Colonic mucosa (tissue), 4 donors: ENCODE data around the gene MAD2L2. TPM values are rescaled to one million over a fixed set of nuclear protein-coding genes. Genes with fewer than 3 reads are reported as not detected.
A peak's percentile ranks its signal among the peaks of the same experiment; 100 is the strongest.

Source experiments
- DNase-seq: peaks from one replicate; pipeline ENCODE4 v3.0.0-alpha.2; 2020
- H3K27ac ChIP-seq: fragments of 200-600 bp; one replicate; pipeline ENCODE4 v1.8.0; 2021
- H3K27me3 ChIP-seq: fragments of 200-600 bp; one replicate; pipeline ENCODE4 v1.8.0; 2021
- H3K36me3 ChIP-seq: fragments of 200-600 bp; one replicate; pipeline ENCODE4 v1.8.0; 2021
- H3K4me1 ChIP-seq: fragments of 200-600 bp; one replicate; pipeline ENCODE4 v1.8.0; 2021; ENCODE audit warnings: mild to moderate bottlenecking
- H3K4me3 ChIP-seq: fragments of 200-600 bp; one replicate; pipeline ENCODE4 v1.8.0; 2021
- H3K9ac ChIP-seq, 2 donors: one replicate each; pipeline ENCODE4 v1.7.0; 2013; ENCODE audit warnings: control low read depth in 2 of 2, low read depth in 2 of 2, low read length in 2 of 2
- H3K9me3 ChIP-seq: fragments of 200-600 bp; one replicate; pipeline ENCODE4 v1.8.0; 2021
- intact Hi-C: fragments of 100-400 bp; cut with DNase I; formaldehyde crosslinking; loops from one replicate; pipeline ENCODE4 v1.14.1; 2022
- total RNA-seq, 2 donors: library from RNA; stranded (reverse); fragmentation: NEBNext Ultra II Directional in 1 of 2; extraction: Animal tissue kit (Norgen Biotek cat#: 25700) in 1 of 2; gene quantifications; one replicate each; pipeline ENCODE4 v1.2.1, GENCODE V29; 2021
- TF ChIP-seq, protein P1 (sequence below): fragments of 200-600 bp; IDR thresholded peaks from one replicate; pipeline ENCODE4 v1.8.0; 2022; ENCODE audit warnings: antibody characterized with exemption, mild to moderate bottlenecking
- donor health status: healthy.
- donor health status: DM: no; HTN: no; CAD: no.
- donor health status: DM: no; HTN: no; CAD: no.

The MAD2L2 gene
- total RNA-seq, 2 donors from 2014 or later = 8.5 to 12.4 TPM

DNA sequence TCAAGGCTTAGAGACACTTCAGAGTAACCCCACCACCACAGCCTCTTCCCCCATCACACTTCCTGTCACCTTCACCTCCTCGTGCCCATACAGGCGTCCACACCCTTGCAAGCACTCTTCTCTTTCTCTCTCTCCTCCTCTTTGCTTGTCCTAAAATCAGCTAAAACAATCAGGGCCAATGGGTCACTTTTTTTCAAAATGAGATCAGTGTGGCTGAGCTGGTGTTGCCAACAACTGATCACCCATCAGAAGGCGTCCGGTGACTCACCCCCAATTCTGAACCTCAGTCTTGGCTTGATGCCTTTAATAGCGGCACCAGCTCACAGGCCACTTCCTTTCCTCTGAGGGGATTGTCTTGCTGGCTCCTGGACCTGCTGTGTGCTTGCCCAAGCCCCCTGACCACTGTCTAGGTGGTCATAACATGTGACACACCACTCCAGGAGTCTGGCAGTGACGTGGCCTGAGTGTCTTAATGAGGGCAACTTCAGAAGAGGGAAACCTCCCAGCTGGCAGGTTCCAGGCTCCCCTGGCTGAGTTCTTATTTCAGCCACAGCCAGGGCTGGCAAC, 12.2 kb upstream of the MAD2L2 start:
- TF ChIP-seq, protein P1, sequence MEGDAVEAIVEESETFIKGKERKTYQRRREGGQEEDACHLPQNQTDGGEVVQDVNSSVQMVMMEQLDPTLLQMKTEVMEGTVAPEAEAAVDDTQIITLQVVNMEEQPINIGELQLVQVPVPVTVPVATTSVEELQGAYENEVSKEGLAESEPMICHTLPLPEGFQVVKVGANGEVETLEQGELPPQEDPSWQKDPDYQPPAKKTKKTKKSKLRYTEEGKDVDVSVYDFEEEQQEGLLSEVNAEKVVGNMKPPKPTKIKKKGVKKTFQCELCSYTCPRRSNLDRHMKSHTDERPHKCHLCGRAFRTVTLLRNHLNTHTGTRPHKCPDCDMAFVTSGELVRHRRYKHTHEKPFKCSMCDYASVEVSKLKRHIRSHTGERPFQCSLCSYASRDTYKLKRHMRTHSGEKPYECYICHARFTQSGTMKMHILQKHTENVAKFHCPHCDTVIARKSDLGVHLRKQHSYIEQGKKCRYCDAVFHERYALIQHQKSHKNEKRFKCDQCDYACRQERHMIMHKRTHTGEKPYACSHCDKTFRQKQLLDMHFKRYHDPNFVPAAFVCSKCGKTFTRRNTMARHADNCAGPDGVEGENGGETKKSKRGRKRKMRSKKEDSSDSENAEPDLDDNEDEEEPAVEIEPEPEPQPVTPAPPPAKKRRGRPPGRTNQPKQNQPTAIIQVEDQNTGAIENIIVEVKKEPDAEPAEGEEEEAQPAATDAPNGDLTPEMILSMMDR = no peak
- peak; percentile 23 for DNase-seq
- Histone ChIP-seq H3K9ac (no peak overlapping the region), H3K4me1 (peaks cover 3% of the 10 kb centered on the region), H3K4me3 (no peak overlapping the region), H3K9me3 (no peaks in the 10 kb centered on the region), H3K27ac (no peak overlapping the region), H3K36me3 (no peaks in the 10 kb centered on the region), H3K27me3 (peaks cover 40% of the 10 kb centered on the region)
- intact Hi-C loops = no loop called here

- no peaks in the 10 kb centered on the region for H3K9me3 ChIP-seq
- peaks cover 40% of the 10 kb centered on the region for H3K27me3 ChIP-seq
- DNase-seq = no peak
- peaks cover 3% of the 10 kb centered on the region for H3K4me1 ChIP-seq
- intact Hi-C loops = no loop called here
- H3K36me3 ChIP-seq = no peaks in the 10 kb centered on the region
- no peak overlapping the region for H3K4me3 ChIP-seq
- TF ChIP-seq, protein P1 = no peak
- no peak overlapping the region for H3K9ac ChIP-seq
- no peak overlapping the region for H3K27ac ChIP-seq
These were observed 11.2 kb upstream of the MAD2L2 start for GRCh38 chr1:11691928-11692711.

GRCh38 chr1:11691302-11691914, 10.5 kb upstream of the MAD2L2 start, which contains the start of gene DRAXIN:
Gene DRAXIN, plus strand, starts transcription at chr1:11691710. Its CDS starts 14,549 bp downstream, at chr1:11706259.
- H3K4me1 ChIP-seq = peaks cover 3% of the 10 kb centered on the region
- no peaks in the 10 kb centered on the region for H3K9me3 ChIP-seq
- DNase-seq = no peak
- no peak within 1 kb of the TSS for H3K4me3 ChIP-seq
- TF ChIP-seq, protein P1 = no peak
- H3K27me3 ChIP-seq = peaks cover 40% of the 10 kb centered on the region
- H3K36me3 ChIP-seq = no peaks in the 10 kb centered on the region
- no peak within 1 kb of the TSS for H3K27ac ChIP-seq
- intact Hi-C loops = no loop called here
- no peak within 1 kb of the TSS for H3K9ac ChIP-seq

GRCh38 chr1:11690397-11691301, 9.7 kb upstream of the MAD2L2 start:
- peaks cover 40% of the 10 kb centered on the region for H3K27me3 ChIP-seq

More at GRCh38 chr1:11690397-11691301, 9.7 kb upstream of the MAD2L2 start:
- intact Hi-C loops = no loop called here
- Histone ChIP-seq H3K27ac (no peak overlapping the region), H3K36me3 (no peaks in the 10 kb centered on the region), H3K9ac (no peak overlapping the region), H3K9me3 (no peaks in the 10 kb centered on the region), H3K4me1 (peaks cover 3% of the 10 kb centered on the region), H3K4me3 (no peak overlapping the region)
- TF ChIP-seq, protein P1 = no peak
- no peak for DNase-seq
